Endothelial cell of umbilical vein (primary cell): ENCODE measurements around the gene OR4K14. TPM values are rescaled to one million over a fixed set of nuclear protein-coding genes. Genes with fewer than 3 reads are reported as not detected.

Experiments used
- BruUV-seq: library from RNA; stranded (reverse); fragments of 400-500 nt; replicated peaks from 2 replicates; lab custom pipeline; 2021; lab: Mats Ljungman, UMichigan
- CTCF ChIA-PET: fragments of 300-600, 350-600 bp; sonication (Branson Sonifier 250); formaldehyde crosslinking; loops from one replicate; lab custom pipeline; 2021; ENCODE audit warnings: antibody characterized with exemption, inconsistent platforms; lab: Charles Lee
- POLR2A ChIA-PET: fragments of 300-600, 350-600 bp; sonication (Branson Sonifier 250); formaldehyde crosslinking; loops from one replicate; lab custom pipeline; 2021; ENCODE audit warnings: antibody characterized with exemption, inconsistent platforms; lab: Charles Lee
- DNase-seq: peaks from one replicate; pipeline ENCODE4 v3.0.0-alpha.2; 2011; ENCODE audit warnings: low read depth, low spot score
- FAIRE-seq: peaks from 2 replicates; lab custom pipeline; 2011; peaks lifted over from hg19 to GRCh38; lab: Jason Lieb, UNC
- H2AFZ ChIP-seq: 2 replicates; pipeline ENCODE4 v1.6.0; 2012; ENCODE audit warnings: low read depth, low read length, control low read depth, inconsistent platforms
- H3K27ac ChIP-seq: 2 replicates; pipeline ENCODE4 v1.5.1; 2011; ENCODE audit warnings: low read depth, mild to moderate bottlenecking, control low read depth, low read length, moderate library complexity; ENCODE audit not compliant: insufficient read depth
- H3K27me3 ChIP-seq, 2 experiments: 2 replicates each; pipeline versions ENCODE4 v1.6.0 to v1.6.1; 2011; ENCODE audit warnings: low read length in 2 of 2, mixed read lengths in 1 of 2; ENCODE audit not compliant: control insufficient read depth in 2 of 2, insufficient read depth in 2 of 2
- H3K36me3 ChIP-seq, 2 experiments: 2 replicates in 1 of 2; 3 replicates in 1 of 2; pipeline ENCODE4 v1.5.1; 2011; ENCODE audit warnings: low read length in 2 of 2, mild to moderate bottlenecking in 1 of 2, moderate library complexity in 1 of 2; ENCODE audit not compliant: control insufficient read depth in 2 of 2, insufficient read depth in 2 of 2; ENCODE audit errors: extremely low read depth in 1 of 2
- H3K4me1 ChIP-seq: 3 replicates; pipeline ENCODE4 v1.5.1; 2011; ENCODE audit warnings: mild to moderate bottlenecking, low read length; ENCODE audit not compliant: control insufficient read depth, insufficient read depth; ENCODE audit errors: extremely low read depth
- H3K4me2 ChIP-seq: 2 replicates; pipeline ENCODE4 v1.6.1; 2011; ENCODE audit warnings: low read length, control low read depth, mixed read lengths; ENCODE audit not compliant: insufficient read depth
- H3K4me3 ChIP-seq, 3 experiments: fragments of 200-600 bp in 1 of 3; sonication (generic), shearing (Covaris generic) in 1 of 3; replicated peaks in 1 of 3; 2 replicates each; pipeline ENCODE4 v1.5.1; 2011 to 2016; ENCODE audit warnings: control low read depth in 3 of 3, low read length in 3 of 3, mild to moderate bottlenecking in 2 of 3, inconsistent platforms in 1 of 3, low read depth in 1 of 3, moderate library complexity in 1 of 3; ENCODE audit not compliant: insufficient read depth in 1 of 3
- H3K79me2 ChIP-seq: 2 replicates; pipeline ENCODE4 v1.6.0; 2012; ENCODE audit warnings: low read length, inconsistent platforms; ENCODE audit not compliant: control insufficient read depth, insufficient read depth
- H3K9ac ChIP-seq: replicated peaks from 2 replicates; pipeline ENCODE3; 2011; ENCODE audit warnings: low read length, control low read depth; ENCODE audit not compliant: insufficient read depth; ENCODE audit errors: extremely low read depth
- H3K9me1 ChIP-seq: replicated peaks from 3 replicates; pipeline ENCODE4 v1.6.0; 2011; ENCODE audit warnings: mild to moderate bottlenecking, low read length; ENCODE audit not compliant: control insufficient read depth, insufficient read depth; ENCODE audit errors: extremely low read depth
- H3K9me3 ChIP-seq: replicated peaks from 2 replicates; pipeline ENCODE4 v1.5.1; 2012; ENCODE audit warnings: low read length, inconsistent platforms; ENCODE audit not compliant: control insufficient read depth, insufficient read depth
- H4K20me1 ChIP-seq: replicated peaks from 2 replicates; pipeline ENCODE3; 2011; ENCODE audit warnings: mild to moderate bottlenecking, low read length; ENCODE audit not compliant: control insufficient read depth, insufficient read depth; ENCODE audit errors: extremely low read depth
- EZH2 ChIP-seq: IDR thresholded peaks from 2 replicates; pipeline ENCODE4 v1.6.1; 2012; ENCODE audit warnings: borderline replicate concordance, low read depth, mild to moderate bottlenecking, moderate library complexity, low read length, inconsistent platforms; ENCODE audit not compliant: severe bottlenecking
- FOS ChIP-seq: IDR thresholded peaks from 2 replicates; pipeline ENCODE4 v1.6.1; 2011; ENCODE audit warnings: mild to moderate bottlenecking, low read length, moderate library complexity, borderline replicate concordance; ENCODE audit not compliant: insufficient read depth
- GATA2 ChIP-seq: IDR thresholded peaks from 2 replicates; pipeline ENCODE4 v1.7.0; 2011; ENCODE audit warnings: low read depth, mild to moderate bottlenecking, moderate library complexity, mixed read lengths, low read length; ENCODE audit not compliant: insufficient read length, insufficient read depth
- JUN ChIP-seq: IDR thresholded peaks from 2 replicates; pipeline ENCODE4 v1.6.1; 2011; ENCODE audit warnings: borderline replicate concordance, low read depth; ENCODE audit not compliant: insufficient read length, insufficient read depth
- MYC ChIP-seq: IDR thresholded peaks from one replicate; pipeline ENCODE4 v1.6.1; 2011; ENCODE audit warnings: mild to moderate bottlenecking, low read depth, low read length
- POLR2A ChIP-seq: IDR thresholded peaks from 2 replicates; pipeline ENCODE4 v1.6.1; 2012; ENCODE audit warnings: low read depth, mild to moderate bottlenecking, control low read depth, low read length
- POLR2AphosphoS5 ChIP-seq: IDR thresholded peaks from 2 replicates; pipeline ENCODE4 v1.6.1; 2012; ENCODE audit warnings: low read depth, mild to moderate bottlenecking, control low read depth, low read length, moderate library complexity; ENCODE audit not compliant: insufficient read depth
- dilution Hi-C: fragments of 300-500 bp; cut with MboI; formaldehyde crosslinking; loops from one replicate; pipeline ENCODE4 v1.15.0; 2019; ENCODE audit warnings: low sequenced_read_pairs; ENCODE audit not compliant: extremely low pct_ligation_motif_present
- intact Hi-C: fragments of 100-400 bp; cut with micrococcal nuclease; formaldehyde crosslinking; loops from one replicate; pipeline ENCODE4 v1.10.0; 2022
- polyA plus RNA-seq, 4 experiments: library from polyadenylated mRNA; depleted of rRNA in 3 of 4; stranded (reverse) in 3 of 4; unstranded in 1 of 4; fragments of >200 nt; gene quantifications; 2 replicates each; pipeline versions ENCODE4 v1.2.1 to v1.2.3, GENCODE V29; 2011 to 2012; ENCODE audit warnings: missing spikeins in 1 of 4
- total RNA-seq: library from RNA; stranded (reverse); gene quantifications from 2 replicates; pipeline ENCODE4 v1.2.3, GENCODE V29; 2021
- TF ChIP-seq, protein P1 (sequence below): IDR thresholded peaks from 2 replicates; pipeline ENCODE4 v1.6.1; 2011; ENCODE audit not compliant: insufficient read depth, insufficient read length
- TF ChIP-seq, protein P2 (sequence below), 2 donors: IDR thresholded peaks; 1 replicate in 1 of 2; 2 replicates in 1 of 2; pipeline ENCODE4 v1.5.1; 2011; ENCODE audit warnings: low read length in 2 of 2, mild to moderate bottlenecking in 2 of 2, moderate library complexity in 2 of 2, control low read depth in 1 of 2, inconsistent platforms in 1 of 2, low read depth in 1 of 2; ENCODE audit not compliant: insufficient read depth in 1 of 2; ENCODE audit errors: extremely low read depth in 1 of 2

Gene OR4K14
- total and polyA plus RNA-seq, 2 donors (not counting 3 experiments of a cell fraction or from before 2014, with no cell fraction given): not detected

DNA sequence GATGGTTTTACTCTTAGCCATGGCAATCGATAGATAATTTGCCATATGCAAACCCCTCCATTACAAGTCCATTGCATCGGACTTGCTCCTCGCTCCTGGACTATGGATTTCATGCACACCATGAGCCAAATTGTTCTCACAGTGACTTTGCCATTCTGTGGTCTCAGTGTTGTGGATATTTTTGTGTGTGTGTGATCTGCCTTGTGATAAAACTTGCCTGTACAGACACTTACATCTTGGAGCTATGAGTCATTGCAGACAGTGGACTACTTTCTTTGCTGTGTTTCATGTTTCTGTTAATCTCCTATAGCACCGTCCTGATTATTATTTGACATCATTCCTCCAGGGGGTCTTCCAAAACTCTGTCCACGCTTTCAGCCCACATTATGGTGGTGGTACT, 25.1 kb upstream of the OR4K14 start:
- H4K20me1 ChIP-seq: no peaks in the 10 kb centered on the region
- H3K4me1 ChIP-seq: no peaks in the 10 kb centered on the region
- H3K36me3 ChIP-seq: no peaks in the 10 kb centered on the region
- H3K9ac ChIP-seq: no peak overlapping the region
- no TSS peak for BruUV-seq
- intact Hi-C loops (no loop called here), dilution Hi-C loops (no loop called here)
- FAIRE-seq: no peak
- H3K9me1 ChIP-seq: no peaks in the 10 kb centered on the region
- TF ChIP-seq EZH2 (no peak), POLR2AphosphoS5 (no peak), MYC (no peak), POLR2A (no peak), JUN (no peak), FOS (no peak), GATA2 (no peak)
- TF ChIP-seq, protein P1, sequence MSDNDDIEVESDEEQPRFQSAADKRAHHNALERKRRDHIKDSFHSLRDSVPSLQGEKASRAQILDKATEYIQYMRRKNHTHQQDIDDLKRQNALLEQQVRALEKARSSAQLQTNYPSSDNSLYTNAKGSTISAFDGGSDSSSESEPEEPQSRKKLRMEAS: no peak
- H3K27ac ChIP-seq: no peak overlapping the region
- H3K27me3 ChIP-seq: no peaks in the 10 kb centered on the region
- H3K4me3 ChIP-seq: no peak overlapping the region
- CTCF ChIA-PET: no interaction called here
- peaks cover 3% of the 10 kb centered on the region for H3K9me3 ChIP-seq
- no peak for DNase-seq
- no peaks in the 10 kb centered on the region for H3K79me2 ChIP-seq
- POLR2A ChIA-PET: no interaction called here
- H3K4me2 ChIP-seq: no peak overlapping the region
- H2AFZ ChIP-seq: no peak overlapping the region

DNA sequence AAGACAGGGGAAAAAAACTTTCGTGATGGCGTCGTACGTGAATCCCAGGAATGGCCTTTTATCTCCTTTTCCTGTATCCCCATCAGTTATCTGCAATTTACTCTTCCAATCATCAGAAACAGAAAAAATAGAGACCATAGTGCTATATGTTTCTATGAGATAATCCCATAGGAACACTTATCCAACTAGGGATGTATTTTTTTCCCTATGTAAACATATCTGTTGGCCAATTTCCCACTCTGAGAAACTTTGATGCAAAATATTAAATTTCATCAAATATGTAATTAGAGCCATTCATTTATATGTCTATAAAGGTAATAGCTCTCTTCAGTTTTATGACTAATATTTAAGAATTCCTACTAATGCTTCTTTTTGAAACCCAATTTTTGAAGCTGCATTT, 16.8 kb upstream of the OR4K14 start, which contains the start of gene OR4K13:
Gene OR4K13 (minus strand): TSS at position 101 of the 400 bp plus-strand sequence. CDS start 1,280 bp downstream, outside the sequence.
- POLR2A ChIA-PET: no interaction called here
- H3K4me1 ChIP-seq: no peaks in the 10 kb centered on the region
- H3K27ac ChIP-seq: no peak within 1 kb of the TSS
- no peaks in the 10 kb centered on the region for H4K20me1 ChIP-seq
- no peak within 1 kb of the TSS for H2AFZ ChIP-seq
- H3K9me3 ChIP-seq: peaks cover 7% of the 10 kb centered on the region
- H3K27me3 ChIP-seq: no peaks in the 10 kb centered on the region
- H3K9ac ChIP-seq: no peak within 1 kb of the TSS
- no peak for DNase-seq
- FAIRE-seq: no peak
- H3K4me3 ChIP-seq: no peak within 1 kb of the TSS
- H3K79me2 ChIP-seq: no peaks in the 10 kb centered on the region
- intact Hi-C loops (no loop called here), dilution Hi-C loops (no loop called here)
- H3K9me1 ChIP-seq: no peaks in the 10 kb centered on the region
- H3K4me2 ChIP-seq: no peak within 1 kb of the TSS
- CTCF ChIA-PET: no interaction called here
- TF ChIP-seq EZH2 (no peak), GATA2 (no peak), FOS (no peak), POLR2A (no peak), MYC (no peak), JUN (no peak), POLR2AphosphoS5 (no peak)
- TF ChIP-seq, protein P2, sequence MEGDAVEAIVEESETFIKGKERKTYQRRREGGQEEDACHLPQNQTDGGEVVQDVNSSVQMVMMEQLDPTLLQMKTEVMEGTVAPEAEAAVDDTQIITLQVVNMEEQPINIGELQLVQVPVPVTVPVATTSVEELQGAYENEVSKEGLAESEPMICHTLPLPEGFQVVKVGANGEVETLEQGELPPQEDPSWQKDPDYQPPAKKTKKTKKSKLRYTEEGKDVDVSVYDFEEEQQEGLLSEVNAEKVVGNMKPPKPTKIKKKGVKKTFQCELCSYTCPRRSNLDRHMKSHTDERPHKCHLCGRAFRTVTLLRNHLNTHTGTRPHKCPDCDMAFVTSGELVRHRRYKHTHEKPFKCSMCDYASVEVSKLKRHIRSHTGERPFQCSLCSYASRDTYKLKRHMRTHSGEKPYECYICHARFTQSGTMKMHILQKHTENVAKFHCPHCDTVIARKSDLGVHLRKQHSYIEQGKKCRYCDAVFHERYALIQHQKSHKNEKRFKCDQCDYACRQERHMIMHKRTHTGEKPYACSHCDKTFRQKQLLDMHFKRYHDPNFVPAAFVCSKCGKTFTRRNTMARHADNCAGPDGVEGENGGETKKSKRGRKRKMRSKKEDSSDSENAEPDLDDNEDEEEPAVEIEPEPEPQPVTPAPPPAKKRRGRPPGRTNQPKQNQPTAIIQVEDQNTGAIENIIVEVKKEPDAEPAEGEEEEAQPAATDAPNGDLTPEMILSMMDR (IDR thresholded peaks at IDR 0.05; ENCODE audit: extremely low read depth in 1 of 2, insufficient read depth in 1 of 2, low read depth in 1 of 2, low read length in 2 of 2): no peak
- TF ChIP-seq, protein P1: no peak
- H3K36me3 ChIP-seq: no peaks in the 10 kb centered on the region
- BruUV-seq: no TSS peak
